ENCODE data around the gene DIS3L2. TPM values are rescaled to one million over a fixed set of nuclear protein-coding genes. Genes with fewer than 3 reads are reported as not detected.
"Not testable (repeated sequence)": the region's sequence is repeated elsewhere in the genome, so short reads cannot be mapped to it uniquely, and the experiment has no call there.

Gene DIS3L2
- polyA plus RNA-seq, 3 donors: 6.8 to 10.2 (median 9.9) TPM

- no peak overlapping the region for H3K27ac ChIP-seq (ENCODE audit: low read depth, low read length)
Observed at GRCh38 chr2:232028631-232029030, 67.1 kb downstream of the DIS3L2 start.

- H3K27ac ChIP-seq (ENCODE audit: low read depth, low read length): no peak overlapping the region
- WGBS, 3 donors: 60 to 67% (median 65%) methylated on average over 4 of the region's 4 CpGs
Observed at GRCh38 chr2:232029346-232029745, 67.8 kb downstream of the DIS3L2 start.

- 96 to 99% (median 98%) methylated on average over 2 of the region's 2 CpGs for WGBS, 3 donors
Observed at GRCh38 chr2:232030229-232030628, 68.7 kb downstream of the DIS3L2 start.

GRCh38 chr2:232035292-232035691 is 73.8 kb downstream of the DIS3L2 start:
- 98 to 99% (median 99%) methylated on average over 2 of the region's 2 CpGs for WGBS, 3 donors
- H3K27ac ChIP-seq (ENCODE audit: low read depth, low read length): not testable (repeated sequence)

More at GRCh38 chr2:232030229-232030628, 68.7 kb downstream of the DIS3L2 start:
- H3K27ac ChIP-seq (ENCODE audit: low read depth, low read length): no peak overlapping the region

GRCh38 chr2:232036876-232037275 is 75.4 kb downstream of the DIS3L2 start:
- 96 to 98% (median 96%) methylated on average over 4 of the region's 4 CpGs for WGBS, 3 donors
- H3K27ac ChIP-seq (ENCODE audit: low read depth, low read length): not testable (repeated sequence)

- H3K27ac ChIP-seq (ENCODE audit: low read depth, low read length): no peak overlapping the region
- 52 to 75% (median 55%) methylated on average over 1 of the region's 1 CpG for WGBS, 3 donors
Observed at GRCh38 chr2:232038251-232038880, 76.9 kb downstream of the DIS3L2 start.

- H3K27ac ChIP-seq (ENCODE audit: low read depth, low read length): no peak overlapping the region
- 72 to 79% (median 76%) methylated on average over 7 of the region's 7 CpGs for WGBS, 3 donors
Observed at GRCh38 chr2:232038881-232039485, 77.5 kb downstream of the DIS3L2 start.

GRCh38 chr2:232042911-232043574 is 81.5 kb downstream of the DIS3L2 start:
- WGBS, 3 donors: 83 to 92% (median 87%) methylated on average over 2 of the region's 2 CpGs
- H3K27ac ChIP-seq (ENCODE audit: low read depth, low read length): no peak overlapping the region

GRCh38 chr2:232043966-232044365 is 82.5 kb downstream of the DIS3L2 start:
- no peak overlapping the region for H3K27ac ChIP-seq (ENCODE audit: low read depth, low read length)

GRCh38 chr2:232049350-232049749 is 87.8 kb downstream of the DIS3L2 start:
- H3K27ac ChIP-seq (ENCODE audit: low read depth, low read length): no peak overlapping the region
- 90 to 95% (median 93%) methylated on average over 4 of the region's 4 CpGs for WGBS, 3 donors

GRCh38 chr2:232052591-232052990 is 91.1 kb downstream of the DIS3L2 start:
- H3K27ac ChIP-seq (ENCODE audit: low read depth, low read length): no peak overlapping the region
- WGBS, 3 donors: 88 to 97% (median 95%) methylated on average over 2 of the region's 2 CpGs

- WGBS, 3 donors: 82 to 87% (median 87%) methylated on average over 2 of the region's 2 CpGs
- H3K27ac ChIP-seq (ENCODE audit: low read depth, low read length): no peak overlapping the region
Observed at GRCh38 chr2:232053777-232054176, 92.3 kb downstream of the DIS3L2 start.

GRCh38 chr2:232058063-232058877 is 96.8 kb downstream of the DIS3L2 start:
- no peak overlapping the region for H3K27ac ChIP-seq (ENCODE audit: low read depth, low read length)
- 79 to 85% (median 82%) methylated on average over 5 of the region's 5 CpGs for WGBS, 3 donors

- no peak overlapping the region for H3K27ac ChIP-seq (ENCODE audit: low read depth, low read length)
Observed at GRCh38 chr2:232058931-232059330, 97.4 kb downstream of the DIS3L2 start.

GRCh38 chr2:232061265-232061664 is 99.8 kb downstream of the DIS3L2 start:
- 90 to 94% (median 91%) methylated on average over 4 of the region's 4 CpGs for WGBS, 3 donors

GRCh38 chr2:232073026-232073425 is 111.5 kb downstream of the DIS3L2 start:
- 65 to 68% (median 66%) methylated on average over 4 of the region's 4 CpGs for WGBS, 3 donors
- H3K27ac ChIP-seq (ENCODE audit: low read depth, low read length): no peak overlapping the region

More at GRCh38 chr2:232061265-232061664, 99.8 kb downstream of the DIS3L2 start:
- H3K27ac ChIP-seq (ENCODE audit: low read depth, low read length): no peak overlapping the region

GRCh38 chr2:232073699-232074098 is 112.2 kb downstream of the DIS3L2 start:
- WGBS, 3 donors: 58 to 78% (median 63%) methylated on average over 3 of the region's 3 CpGs
- H3K27ac ChIP-seq (ENCODE audit: low read depth, low read length): no peak overlapping the region

- no peak overlapping the region for H3K27ac ChIP-seq (ENCODE audit: low read depth, low read length)
- WGBS, 3 donors: 71 to 82% (median 78%) methylated on average over 1 of the region's 1 CpG
Observed at GRCh38 chr2:232075080-232075479, 113.6 kb downstream of the DIS3L2 start.

GRCh38 chr2:232075859-232076258 is 114.3 kb downstream of the DIS3L2 start:
- H3K27ac ChIP-seq (ENCODE audit: low read depth, low read length): no peak overlapping the region
- WGBS, 3 donors: 83 to 92% (median 88%) methylated on average over 1 of the region's 1 CpG

All from adipose tissue (tissue), 3 donors.